Smooth muscle cell (in vitro differentiated cells): ENCODE results near the gene PFDN6. TPM values are rescaled to one million over a fixed set of nuclear protein-coding genes. Genes with fewer than 3 reads are reported as not detected.
A peak's percentile ranks its signal among the peaks of the same experiment; 100 is the strongest.

ENCODE experiments used
- DNase-seq: peaks from one replicate; lab custom pipeline; 2025; ENCODE audit not compliant: unreplicated experiment; lab: John Stamatoyannopoulos, UW
- H2AFZ ChIP-seq: fragments of 200-600 bp; sonication (generic); 2 replicates; pipeline ENCODE4 v1.6.0; 2016; ENCODE audit warnings: antibody characterized with exemption, low read depth, mild to moderate bottlenecking
- H3F3A ChIP-seq: fragments of 200-600 bp; sonication (generic); 2 replicates; pipeline ENCODE4 v1.6.0; 2017; ENCODE audit warnings: antibody characterized with exemption, low read depth
- H3K27ac ChIP-seq: fragments of 200-600 bp; sonication (generic); 2 replicates; pipeline ENCODE4 v1.5.1; 2016; ENCODE audit warnings: low read depth, mild to moderate bottlenecking
- H3K27me3 ChIP-seq: fragments of 200-600 bp; sonication (generic); 2 replicates; pipeline ENCODE4 v1.6.1; 2016; ENCODE audit warnings: low read depth, mild to moderate bottlenecking
- H3K36me3 ChIP-seq: fragments of 200-600 bp; sonication (generic); 2 replicates; pipeline ENCODE4 v1.5.1; 2016; ENCODE audit warnings: low read depth
- H3K4me1 ChIP-seq: fragments of 200-600 bp; sonication (generic); 2 replicates; pipeline ENCODE4 v1.5.1; 2016; ENCODE audit warnings: low read depth
- H3K4me2 ChIP-seq: fragments of 200-600 bp; sonication (generic); 2 replicates; pipeline ENCODE4 v1.6.0; 2016; ENCODE audit warnings: mild to moderate bottlenecking
- H3K4me3 ChIP-seq: fragments of 200-600 bp; sonication (generic); 2 replicates; pipeline ENCODE4 v1.5.1; 2016; ENCODE audit warnings: mild to moderate bottlenecking
- H3K79me2 ChIP-seq: fragments of 200-600 bp; sonication (generic); 2 replicates; pipeline ENCODE4 v1.6.0; 2016; ENCODE audit warnings: low read depth, mild to moderate bottlenecking
- H3K9ac ChIP-seq: fragments of 200-600 bp; sonication (generic); 2 replicates; pipeline ENCODE4 v1.6.0; 2016; ENCODE audit warnings: low read depth
- H3K9me3 ChIP-seq: fragments of 200-600 bp; sonication (generic); replicated peaks from 2 replicates; pipeline ENCODE4 v1.5.1; 2016; ENCODE audit warnings: low read depth
- H4K20me1 ChIP-seq: fragments of 200-600 bp; sonication (generic); 2 replicates; pipeline ENCODE4 v1.6.0; 2016; ENCODE audit warnings: low read depth
- WGBS: methylation state at CpG from one replicate; pipeline ENCODE4 v1.1.7; 2016; ENCODE audit warnings: low lambda C conversion rate; 5-methylcytosine and 5-hydroxymethylcytosine counted together
- polyA plus RNA-seq: library from polyadenylated mRNA; unstranded; fragments of >200 nt; fragmentation: Nextera tagmentation; extraction: Ambion mirVana; gene quantifications from 2 replicates; pipeline ENCODE4 v1.2.1, GENCODE V29; 2016
- total RNA-seq: library from RNA; depleted of rRNA; stranded (reverse); fragments of >200 nt; gene quantifications from 2 replicates; pipeline ENCODE4 v1.2.3, GENCODE V29; 2014
- TF ChIP-seq, protein P1 (sequence below): fragments of 200-600 bp; sonication (generic); IDR thresholded peaks from 2 replicates; pipeline ENCODE4 v1.5.1; 2017; ENCODE audit warnings: borderline replicate concordance, mild to moderate bottlenecking, antibody characterized with exemption; ENCODE audit not compliant: insufficient read depth, poor library complexity, severe bottlenecking

The PFDN6 gene
- total and polyA plus RNA-seq, 2 experiments from 2014 or later, result 23.1 to 33.8 TPM

DNA sequence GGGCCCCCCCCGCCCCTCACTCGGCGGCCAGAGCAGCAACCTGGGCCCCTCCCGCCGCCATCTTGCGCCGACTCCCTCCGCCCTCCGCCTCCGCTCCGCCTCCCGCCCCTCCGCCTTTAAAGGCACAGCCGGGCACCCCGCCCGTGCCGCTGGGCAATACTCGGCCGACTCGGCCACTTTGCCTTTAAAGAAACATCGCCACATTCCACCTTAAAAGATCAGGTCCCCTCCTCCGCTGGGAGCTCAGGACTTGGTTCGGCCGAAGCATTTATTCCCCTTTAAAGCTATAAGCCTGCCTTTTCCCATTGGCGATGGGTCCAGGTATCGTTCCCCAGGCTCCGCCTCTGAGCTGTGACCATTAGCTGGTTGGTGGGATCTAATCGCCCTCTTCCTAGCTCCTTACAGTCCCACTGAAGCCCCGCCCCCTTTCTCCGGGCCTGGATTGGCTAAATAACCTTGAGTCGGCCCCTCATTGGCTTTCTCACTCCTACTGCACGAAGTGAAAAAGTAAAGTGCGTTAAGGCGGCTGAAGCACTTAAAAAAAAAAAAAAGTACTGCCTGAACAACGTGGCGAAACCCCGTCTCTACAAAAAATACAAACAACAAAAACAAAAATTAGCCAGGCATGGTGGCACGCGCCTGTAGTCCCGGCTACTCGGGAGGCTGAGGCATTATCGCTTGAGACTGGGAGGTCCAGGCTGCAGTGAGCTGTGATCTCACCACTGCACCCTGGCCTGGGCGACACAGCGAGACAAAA is 28.4 kb downstream of the PFDN6 start, which contains the start of gene ZBTB22:
ZBTB22 (minus strand) TSS at position 76 of the 757 bp plus-strand sequence. CDS start 828 bp downstream, outside the sequence.
- H3K79me2 ChIP-seq, result peaks cover 29% of the 10 kb centered on the region
- H3K4me2 ChIP-seq, result peak within 1 kb of the TSS; percentile 96
- no peaks in the 10 kb centered on the region for H3K9me3 ChIP-seq
- H3K4me1 ChIP-seq, result peaks cover 36% of the 10 kb centered on the region
- H3K36me3 ChIP-seq, result no peaks in the 10 kb centered on the region
- peak within 1 kb of the TSS; percentile 89 for H2AFZ ChIP-seq
- peak within 1 kb of the TSS; percentile 97 for H3K27ac ChIP-seq
- TF ChIP-seq, protein P1, sequence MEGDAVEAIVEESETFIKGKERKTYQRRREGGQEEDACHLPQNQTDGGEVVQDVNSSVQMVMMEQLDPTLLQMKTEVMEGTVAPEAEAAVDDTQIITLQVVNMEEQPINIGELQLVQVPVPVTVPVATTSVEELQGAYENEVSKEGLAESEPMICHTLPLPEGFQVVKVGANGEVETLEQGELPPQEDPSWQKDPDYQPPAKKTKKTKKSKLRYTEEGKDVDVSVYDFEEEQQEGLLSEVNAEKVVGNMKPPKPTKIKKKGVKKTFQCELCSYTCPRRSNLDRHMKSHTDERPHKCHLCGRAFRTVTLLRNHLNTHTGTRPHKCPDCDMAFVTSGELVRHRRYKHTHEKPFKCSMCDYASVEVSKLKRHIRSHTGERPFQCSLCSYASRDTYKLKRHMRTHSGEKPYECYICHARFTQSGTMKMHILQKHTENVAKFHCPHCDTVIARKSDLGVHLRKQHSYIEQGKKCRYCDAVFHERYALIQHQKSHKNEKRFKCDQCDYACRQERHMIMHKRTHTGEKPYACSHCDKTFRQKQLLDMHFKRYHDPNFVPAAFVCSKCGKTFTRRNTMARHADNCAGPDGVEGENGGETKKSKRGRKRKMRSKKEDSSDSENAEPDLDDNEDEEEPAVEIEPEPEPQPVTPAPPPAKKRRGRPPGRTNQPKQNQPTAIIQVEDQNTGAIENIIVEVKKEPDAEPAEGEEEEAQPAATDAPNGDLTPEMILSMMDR, result no peak
- peaks cover 7% of the 10 kb centered on the region for H4K20me1 ChIP-seq
- H3K9ac ChIP-seq, result peak within 1 kb of the TSS; percentile 88
- 1% methylated on average over 35 of the region's 44 CpGs for WGBS
- H3K27me3 ChIP-seq, result no peaks in the 10 kb centered on the region
- H3F3A ChIP-seq, result peaks cover 37% of the 10 kb centered on the region
- peak within 1 kb of the TSS; percentile 93 for H3K4me3 ChIP-seq
- peak; percentile 95 for DNase-seq

DNA sequence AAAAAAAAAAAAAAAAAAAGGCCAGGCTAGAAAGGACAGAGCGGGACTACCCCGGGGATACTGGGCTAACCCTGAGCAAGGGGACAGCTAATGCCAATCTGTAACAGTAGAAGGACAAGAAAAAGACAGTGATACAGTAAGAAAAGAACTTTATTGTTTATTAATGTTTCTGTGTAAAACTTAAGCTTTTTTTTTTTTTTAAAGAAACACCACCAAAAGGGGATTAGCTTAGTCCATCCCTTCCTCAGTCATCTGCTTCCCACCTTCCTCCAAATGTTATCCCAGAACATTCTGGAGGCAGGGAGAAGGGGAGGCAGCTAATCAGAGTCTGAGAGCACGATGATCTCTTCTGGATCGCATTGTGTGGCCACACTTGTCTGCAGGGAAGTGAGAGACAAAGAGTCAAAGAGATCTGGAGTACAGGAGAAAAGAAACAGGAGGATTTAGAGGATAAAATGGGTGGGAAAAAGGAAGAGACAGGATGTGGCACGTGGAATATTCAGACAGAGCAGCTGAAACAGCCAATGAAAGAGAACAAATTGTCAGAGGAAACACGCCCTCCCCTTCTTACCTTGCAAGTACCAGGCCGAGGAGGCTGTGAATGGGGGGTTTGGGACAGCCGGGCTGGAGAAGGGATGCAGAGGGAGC is 29.1 kb downstream of the PFDN6 start:
- Histone ChIP-seq H3K27me3 (no peaks in the 10 kb centered on the region), H3K4me3 (peak overlapping the region; percentile 93), H3K27ac (peak overlapping the region; percentile 97), H3K4me1 (peaks cover 37% of the 10 kb centered on the region), H3K36me3 (no peaks in the 10 kb centered on the region), H3F3A (peaks cover 41% of the 10 kb centered on the region), H2AFZ (no peak overlapping the region), H4K20me1 (peaks cover 4% of the 10 kb centered on the region), H3K79me2 (peaks cover 26% of the 10 kb centered on the region), H3K4me2 (peak overlapping the region; percentile 96), H3K9me3 (no peaks in the 10 kb centered on the region), H3K9ac (peak overlapping the region; percentile 51)
- no peak for DNase-seq
- TF ChIP-seq, protein P1, result no peak
- WGBS, result 66% methylated on average over 8 of the region's 8 CpGs

DNA sequence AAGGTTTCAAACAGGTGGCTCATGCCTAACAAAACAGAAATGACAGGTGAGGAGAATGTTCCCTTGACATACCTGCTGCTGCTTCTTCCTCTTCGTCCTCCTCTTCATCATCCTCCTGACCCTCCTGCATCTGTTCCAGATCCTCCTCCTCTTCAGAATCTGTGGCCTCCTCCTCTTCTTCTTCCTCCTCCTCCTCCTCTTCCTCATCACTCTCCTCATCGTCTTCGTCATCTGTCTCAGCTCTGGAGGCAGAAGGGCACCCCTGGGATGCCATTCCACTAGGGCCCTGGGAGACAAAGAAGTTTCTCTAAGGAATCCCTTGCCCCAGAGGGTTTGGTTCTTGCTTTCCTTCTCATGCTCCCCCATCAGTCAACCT is 30.5 kb downstream of the PFDN6 start:
- Histone ChIP-seq H3K36me3 (no peaks in the 10 kb centered on the region), H3K4me1 (peaks cover 36% of the 10 kb centered on the region), H3K9ac (peak overlapping the region; percentile 86), H3K27ac (peak overlapping the region; percentile 97), H2AFZ (no peak overlapping the region), H3K9me3 (no peaks in the 10 kb centered on the region), H3K4me3 (no peak overlapping the region), H3K27me3 (no peaks in the 10 kb centered on the region), H4K20me1 (peaks cover 4% of the 10 kb centered on the region), H3K79me2 (peaks cover 26% of the 10 kb centered on the region), H3K4me2 (peak overlapping the region; percentile 96), H3F3A (peaks cover 45% of the 10 kb centered on the region)
- DNase-seq, result no peak
- TF ChIP-seq, protein P1, result no peak
- WGBS, result 93% methylated on average over 3 of the region's 3 CpGs
